Activated CD4-positive, alpha-beta T cell treated with anti-CD3 and anti-CD28 coated beads, Interleukin-2, amount 50 U/mL, for 4 hours (primary cell): Measurements from ENCODE around the gene TMC8.
A peak's percentile ranks its signal among the peaks of the same experiment; 100 is the strongest.

Experiments used
- DNase-seq, 2 experiments: peaks; one replicate each; pipeline ENCODE4 v3.0.0-alpha.2; 2020

TMC8 gene

GRCh38 chr17:78185981-78186691, 55.6 kb downstream of the TMC8 start:
- no peak for DNase-seq

- DNase-seq, result peak; percentile 62 to 64
Measured at GRCh38 chr17:78186692-78187595, 56.4 kb downstream of the TMC8 start, which contains the start of the genes AFMID and TK1. AFMID (plus strand) TSS chr17:78187362; CDS start chr17:78187371, 9 bp downstream. TK1 (minus strand) TSS chr17:78187052; CDS start chr17:78186994, 58 bp downstream.
